HG03342 (cell line): ENCODE measurements around the gene OR52W1.
"Not testable (repeated sequence)": the region's sequence is repeated elsewhere in the genome, so short reads cannot be mapped to it uniquely, and the experiment has no call there.

Source experiments
- ATAC-seq: cut with Tn5 transposase; IDR thresholded peaks from one replicate; pipeline ENCODE4 v1.9.1; 2021; ENCODE audit warnings: mild to moderate bottlenecking, moderate library complexity; ENCODE audit not compliant: unreplicated experiment

The OR52W1 gene

GRCh38 chr11:6216501-6216900 lies 17.5 kb downstream of the OR52W1 start:
- ATAC-seq, result no peak

GRCh38 chr11:6217722-6218121 lies 18.7 kb downstream of the OR52W1 start:
- ATAC-seq, result no peak

GRCh38 chr11:6219359-6219758 lies 20.3 kb downstream of the OR52W1 start:
- no peak for ATAC-seq

GRCh38 chr11:6223854-6224253 lies 24.8 kb downstream of the OR52W1 start:
- no peak for ATAC-seq

- ATAC-seq, result no peak
Observed at GRCh38 chr11:6224421-6224820, 25.4 kb downstream of the OR52W1 start.

GRCh38 chr11:6225024-6225423 lies 26.0 kb downstream of the OR52W1 start:
- no peak for ATAC-seq

GRCh38 chr11:6225896-6226295 lies 26.9 kb downstream of the OR52W1 start:
- no peak for ATAC-seq

- no peak for ATAC-seq
Observed at GRCh38 chr11:6228520-6228919, 29.5 kb downstream of the OR52W1 start.

- ATAC-seq, result no peak
Observed at GRCh38 chr11:6229911-6230310, 30.9 kb downstream of the OR52W1 start.

GRCh38 chr11:6232899-6233298 lies 33.9 kb downstream of the OR52W1 start:
- no peak for ATAC-seq

- ATAC-seq, result no peak
Observed at GRCh38 chr11:6233984-6234386, 35.0 kb downstream of the OR52W1 start.

- peak; percentile 94 for ATAC-seq
Observed at GRCh38 chr11:6234387-6235107, 35.5 kb downstream of the OR52W1 start, which contains the start of gene FHIP1B. Gene FHIP1B, minus strand, starts transcription at chr11:6234636. Its CDS starts 10,120 bp downstream, at chr11:6224516.

GRCh38 chr11:6237266-6237665 lies 38.2 kb downstream of the OR52W1 start:
- ATAC-seq, result no peak

GRCh38 chr11:6237761-6238302 lies 38.8 kb downstream of the OR52W1 start:
- no peak for ATAC-seq

- no peak for ATAC-seq
Observed at GRCh38 chr11:6238902-6239301, 39.9 kb downstream of the OR52W1 start, which contains the start of gene CNGA4. Gene CNGA4, plus strand, starts transcription at chr11:6239089. Its CDS starts 118 bp downstream, at chr11:6239207.

GRCh38 chr11:6240139-6240538 lies 41.1 kb downstream of the OR52W1 start:
- ATAC-seq, result no peak

- ATAC-seq, result no peak
Observed at GRCh38 chr11:6240781-6241180, 41.8 kb downstream of the OR52W1 start.

GRCh38 chr11:6241316-6241715 lies 42.3 kb downstream of the OR52W1 start:
- ATAC-seq, result no peak

- no peak for ATAC-seq
Observed at GRCh38 chr11:6245536-6245935, 46.5 kb downstream of the OR52W1 start.

GRCh38 chr11:6248248-6248647 lies 49.2 kb downstream of the OR52W1 start:
- ATAC-seq, result no peak

- ATAC-seq, result not testable (repeated sequence)
Observed at GRCh38 chr11:6248897-6249296, 49.9 kb downstream of the OR52W1 start.
